DMS79 (cell line): Measurements from ENCODE around the gene B4GALT2.

Experiments used
- DNase-seq: peaks from one replicate; lab custom pipeline; 2025; lab: John Stamatoyannopoulos, UW

B4GALT2 gene

DNA sequence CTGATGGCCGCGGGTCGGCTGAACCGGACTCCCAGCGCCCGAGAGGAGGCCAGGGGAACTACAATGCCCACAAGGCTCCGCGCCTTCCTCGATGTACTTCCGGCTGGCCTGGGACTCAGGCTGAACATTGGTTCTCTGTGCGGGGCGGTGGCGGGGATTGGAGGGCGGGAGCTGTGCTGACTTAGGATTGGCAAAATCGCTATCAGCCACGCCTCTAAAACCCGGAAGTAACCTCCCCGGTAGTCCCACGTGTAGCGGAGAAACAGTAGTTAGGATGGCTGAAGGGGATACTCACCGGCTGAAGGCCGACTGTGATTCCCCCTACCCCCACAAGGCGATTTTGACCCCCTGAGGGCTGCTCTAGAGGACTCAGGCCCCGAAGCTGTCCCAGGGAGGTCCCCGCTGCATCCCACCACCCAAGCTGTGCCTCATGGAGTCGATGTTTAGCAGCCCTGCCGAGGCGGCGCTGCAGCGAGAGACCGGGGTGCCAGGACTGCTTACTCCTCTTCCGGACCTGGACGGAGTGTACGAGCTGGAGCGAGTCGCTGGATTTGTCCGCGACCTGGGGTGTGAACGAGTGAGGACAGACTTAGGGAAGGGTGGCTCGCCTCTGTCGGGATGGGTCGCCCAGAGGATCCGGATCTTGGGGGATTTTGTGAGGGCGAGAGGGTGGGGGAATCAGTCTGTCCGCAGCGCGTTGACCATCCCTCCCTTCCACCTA lies 9.1 kb upstream of the B4GALT2 start, which contains the start of gene DPH2:
DPH2 (plus strand) TSS at position 265 of the 721 bp plus-strand sequence; CDS start at position 431, 166 bp downstream.
- peak; percentile 96 for DNase-seq

DNA sequence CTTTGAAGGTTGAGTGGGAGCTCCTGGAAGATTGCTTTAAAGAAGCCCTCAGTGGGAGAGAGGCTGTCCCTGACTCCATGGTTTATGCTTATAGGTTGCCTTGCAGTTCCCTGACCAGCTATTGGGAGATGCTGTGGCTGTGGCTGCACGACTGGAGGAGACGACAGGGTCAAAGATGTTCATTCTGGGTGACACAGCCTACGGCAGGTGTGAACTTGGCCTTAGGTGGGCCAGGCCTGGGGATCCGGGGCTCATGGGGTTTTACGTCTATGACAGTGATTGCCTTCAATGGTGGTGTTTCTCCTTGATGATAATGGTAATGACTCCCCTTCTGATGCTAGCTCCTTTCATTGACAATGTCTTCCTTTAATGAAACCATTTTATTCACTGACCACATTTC lies 8.5 kb upstream of the B4GALT2 start:
- DNase-seq = no peak

DNA sequence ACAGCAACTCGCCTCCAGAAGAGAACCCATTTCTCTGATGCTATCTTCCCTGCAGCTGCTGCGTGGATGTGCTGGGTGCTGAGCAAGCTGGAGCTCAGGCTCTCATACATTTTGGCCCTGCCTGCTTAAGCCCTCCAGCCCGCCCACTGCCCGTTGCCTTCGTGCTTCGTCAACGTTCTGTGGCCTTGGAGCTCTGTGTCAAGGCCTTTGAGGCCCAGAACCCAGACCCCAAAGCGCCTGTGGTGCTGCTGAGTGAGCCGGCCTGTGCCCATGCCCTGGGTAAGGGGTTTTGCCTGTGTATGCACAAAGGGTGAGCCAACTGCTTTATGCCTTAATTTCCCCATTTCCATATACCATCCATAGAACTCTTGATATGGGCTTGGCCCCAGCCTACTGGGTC lies 8.1 kb upstream of the B4GALT2 start:
- no peak for DNase-seq

DNA sequence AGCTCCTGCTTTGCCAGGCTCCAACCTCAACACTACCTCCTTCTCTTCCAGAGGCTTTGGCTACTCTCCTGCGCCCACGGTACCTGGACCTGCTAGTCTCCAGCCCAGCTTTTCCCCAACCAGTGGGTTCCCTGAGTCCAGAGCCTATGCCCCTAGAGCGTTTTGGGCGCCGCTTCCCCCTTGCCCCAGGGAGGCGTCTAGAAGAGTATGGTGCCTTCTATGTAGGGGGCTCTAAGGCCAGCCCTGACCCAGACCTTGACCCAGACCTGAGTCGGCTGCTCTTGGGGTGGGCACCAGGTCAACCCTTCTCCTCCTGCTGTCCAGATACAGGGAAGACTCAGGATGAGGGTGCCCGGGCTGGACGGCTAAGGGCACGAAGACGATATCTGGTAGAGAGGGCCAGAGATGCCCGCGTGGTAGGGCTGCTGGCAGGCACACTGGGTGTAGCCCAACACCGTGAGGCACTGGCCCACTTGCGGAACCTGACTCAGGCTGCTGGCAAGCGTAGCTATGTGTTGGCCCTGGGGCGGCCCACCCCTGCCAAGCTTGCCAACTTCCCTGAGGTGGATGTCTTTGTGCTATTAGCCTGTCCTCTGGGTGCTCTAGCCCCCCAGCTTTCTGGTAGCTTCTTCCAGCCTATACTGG lies 7.6 kb upstream of the B4GALT2 start:
- DNase-seq = no peak

DNA sequence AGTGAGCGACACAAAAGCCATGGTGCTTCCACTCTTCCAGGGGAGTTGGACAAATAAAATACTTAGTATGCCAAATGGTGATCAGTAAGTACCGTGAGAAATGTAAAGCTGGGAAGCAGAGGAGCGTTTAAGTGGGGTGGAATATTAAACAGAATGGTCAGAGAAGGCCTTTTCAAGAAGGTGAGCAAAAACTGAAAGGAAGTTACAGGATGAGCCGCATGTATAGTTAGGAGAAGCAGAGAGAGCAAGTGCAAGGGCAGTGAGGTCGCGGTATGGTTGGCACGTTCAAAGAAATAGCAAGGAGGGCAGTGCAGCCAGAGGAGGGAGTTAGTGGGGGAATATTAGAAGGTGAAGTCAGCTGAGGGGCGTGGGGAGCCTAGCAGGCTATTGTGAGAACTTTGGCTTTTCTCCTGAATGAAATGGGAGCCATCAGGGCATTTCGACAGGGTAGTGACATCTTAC lies 5.0 kb upstream of the B4GALT2 start:
- peak; percentile 57 for DNase-seq

DNA sequence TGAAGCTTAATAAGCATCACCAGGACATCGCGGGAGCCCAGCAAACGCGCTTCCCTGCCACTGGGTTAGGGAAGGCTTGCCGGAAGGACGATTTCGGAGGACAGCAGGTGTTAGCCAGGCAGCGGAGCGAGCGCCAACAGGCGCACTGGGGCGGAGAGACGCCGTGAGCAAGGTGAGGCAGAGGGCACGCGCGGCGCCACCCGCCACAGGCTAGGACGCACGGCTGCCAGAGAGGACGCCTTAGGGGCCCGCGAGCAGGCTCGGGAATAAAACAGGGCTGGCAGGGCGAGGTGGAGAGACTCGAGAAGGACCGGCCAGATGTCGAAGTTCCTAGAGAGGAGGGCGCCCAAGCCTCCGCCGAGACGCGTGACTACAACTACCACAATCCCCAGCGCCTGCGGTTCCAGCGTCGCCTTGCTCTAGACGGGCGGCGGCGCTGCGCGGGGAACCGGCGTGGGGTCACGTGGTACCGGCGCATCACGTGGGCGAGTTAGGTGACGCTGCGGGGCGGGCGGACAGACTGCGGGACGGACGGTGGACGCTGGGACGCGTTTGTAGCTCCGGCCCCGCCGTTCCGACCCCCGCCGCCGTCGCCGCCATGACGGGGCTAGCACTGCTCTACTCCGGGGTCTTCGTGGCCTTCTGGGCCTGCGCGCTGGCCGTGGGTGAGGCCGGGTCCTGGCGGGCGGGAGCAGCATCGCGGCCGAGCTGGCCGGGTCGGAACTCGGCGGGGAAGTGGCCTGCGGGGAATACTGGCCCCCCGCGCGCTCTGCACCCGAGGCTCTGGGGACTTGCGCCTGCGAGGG lies 4.4 kb upstream of the B4GALT2 start, which contains the start of gene ATP6V0B:
ATP6V0B (plus strand) TSS at position 518 of the 806 bp plus-strand sequence; CDS start at position 599, 81 bp downstream.
- DNase-seq = peak; percentile 87

DNA sequence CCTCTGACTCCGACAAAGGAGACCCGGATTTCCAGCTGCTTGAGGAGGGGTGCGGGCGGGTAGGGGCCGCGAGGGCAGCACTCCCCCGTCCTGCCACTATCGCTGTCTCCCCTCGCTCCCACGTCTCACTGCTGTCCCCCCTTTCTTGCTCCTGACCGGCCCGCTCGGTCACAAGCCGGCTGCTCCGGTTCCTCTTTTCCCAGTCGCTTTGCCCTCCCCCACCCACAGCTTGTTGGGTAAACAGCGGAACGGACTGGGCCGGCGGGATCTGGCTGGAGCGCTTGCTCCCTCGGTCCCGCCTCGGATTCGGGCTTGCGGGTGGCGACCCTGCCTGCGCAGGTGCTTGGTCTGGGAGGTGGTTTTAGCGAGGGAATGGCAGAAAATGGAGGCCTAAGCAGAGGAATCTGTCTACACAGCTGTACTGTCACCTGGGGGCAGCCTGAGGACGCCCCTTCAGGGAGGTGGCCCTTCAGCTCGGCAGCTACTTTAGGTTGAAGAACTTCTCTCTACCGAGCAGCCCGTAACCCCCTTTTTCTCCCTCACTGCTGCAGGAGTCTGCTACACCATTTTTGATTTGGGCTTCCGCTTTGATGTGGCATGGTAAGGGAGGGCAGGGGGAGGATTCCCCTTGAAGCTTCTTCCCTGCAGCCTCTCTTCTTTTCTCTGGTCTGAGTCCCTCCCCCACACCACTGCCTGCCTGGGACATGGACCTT lies 3.6 kb upstream of the B4GALT2 start:
- DNase-seq = no peak

DNA sequence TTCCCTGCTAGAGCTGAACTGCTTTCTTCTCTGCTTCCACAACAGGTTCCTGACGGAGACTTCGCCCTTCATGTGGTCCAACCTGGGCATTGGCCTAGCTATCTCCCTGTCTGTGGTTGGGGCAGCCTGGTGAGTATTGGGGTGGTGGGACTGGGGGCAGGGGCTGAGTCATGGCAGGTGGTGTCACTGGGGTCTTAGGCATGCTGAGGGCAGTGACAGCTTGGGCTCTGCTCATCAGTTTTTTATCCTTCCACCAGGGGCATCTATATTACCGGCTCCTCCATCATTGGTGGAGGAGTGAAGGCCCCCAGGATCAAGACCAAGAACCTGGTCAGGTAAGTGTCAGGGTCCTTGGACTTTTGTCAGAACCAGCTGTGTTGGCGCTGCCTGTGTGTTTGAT lies 3.0 kb upstream of the B4GALT2 start:
- DNase-seq = no peak

DNA sequence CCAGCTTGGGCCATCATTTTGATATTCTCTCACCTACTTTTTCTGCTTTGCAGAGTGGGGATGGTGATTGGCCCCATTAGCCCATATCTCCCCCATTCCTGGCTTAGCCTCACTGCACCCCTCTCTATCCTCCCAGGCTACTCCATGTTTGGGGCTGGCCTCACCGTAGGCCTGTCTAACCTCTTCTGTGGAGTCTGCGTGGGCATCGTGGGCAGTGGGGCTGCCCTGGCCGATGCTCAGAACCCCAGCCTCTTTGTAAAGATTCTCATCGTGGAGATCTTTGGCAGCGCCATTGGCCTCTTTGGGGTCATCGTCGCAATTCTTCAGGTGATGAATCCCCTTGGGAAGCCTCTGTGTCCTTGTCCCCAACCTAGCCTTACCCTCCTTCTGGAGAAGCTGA lies 2.1 kb upstream of the B4GALT2 start:
- no peak for DNase-seq

DNA sequence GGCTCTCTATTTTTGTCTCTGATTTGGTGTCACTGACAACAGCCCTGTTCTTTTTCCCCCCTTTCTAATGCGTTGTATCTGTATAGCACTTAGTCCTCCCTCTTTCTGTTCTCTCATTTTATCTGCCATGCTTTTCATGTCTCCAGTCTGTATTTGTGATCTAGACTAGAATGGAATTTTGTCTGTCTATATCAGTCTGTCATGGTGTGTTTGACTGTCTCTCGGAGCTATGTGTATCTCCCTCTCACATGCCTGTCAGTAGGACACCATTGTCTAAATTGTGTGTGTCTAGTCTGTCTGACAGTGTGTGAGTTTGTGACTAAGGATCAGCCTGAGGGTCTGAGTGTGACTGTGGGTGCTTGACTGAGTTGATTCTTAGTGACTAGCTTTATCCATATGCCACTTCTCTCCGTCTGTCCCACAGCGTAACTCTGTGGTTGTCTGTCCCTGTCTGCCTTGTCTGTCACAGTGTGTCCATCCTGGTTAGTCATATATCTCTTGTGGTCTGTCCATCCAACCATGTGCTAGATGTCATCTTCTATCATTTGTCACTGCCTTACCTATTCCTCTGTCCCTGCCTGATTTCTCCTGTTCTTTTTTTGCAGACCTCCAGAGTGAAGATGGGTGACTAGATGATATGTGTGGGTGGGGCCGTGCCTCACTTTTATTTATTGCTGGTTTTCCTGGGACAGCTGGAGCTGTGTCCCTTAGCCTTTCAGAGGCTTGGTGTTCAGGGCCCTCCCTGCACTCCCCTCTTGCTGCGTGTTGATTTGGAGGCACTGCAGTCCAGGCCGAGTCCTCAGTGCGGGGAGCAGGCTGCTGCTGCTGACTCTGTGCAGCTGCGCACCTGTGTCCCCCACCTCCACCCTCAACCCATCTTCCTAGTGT lies 1.4 kb upstream of the B4GALT2 start:
- no peak for DNase-seq

DNA sequence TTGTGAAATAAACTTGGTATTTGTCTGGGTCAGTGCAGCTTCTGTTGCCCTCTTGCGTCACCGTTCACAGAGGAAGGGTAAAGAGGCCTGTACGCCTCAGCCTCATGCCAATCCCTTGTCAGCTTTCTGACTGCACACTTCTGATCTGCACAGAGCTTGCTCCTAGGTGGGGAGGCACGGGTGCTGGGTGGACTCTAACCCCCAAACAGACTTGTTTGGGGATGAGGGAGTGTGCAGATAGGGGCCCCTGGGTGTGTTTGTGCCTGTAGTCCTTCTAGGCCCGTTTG lies 803 bp upstream of the B4GALT2 start:
- no peak for DNase-seq

DNA sequence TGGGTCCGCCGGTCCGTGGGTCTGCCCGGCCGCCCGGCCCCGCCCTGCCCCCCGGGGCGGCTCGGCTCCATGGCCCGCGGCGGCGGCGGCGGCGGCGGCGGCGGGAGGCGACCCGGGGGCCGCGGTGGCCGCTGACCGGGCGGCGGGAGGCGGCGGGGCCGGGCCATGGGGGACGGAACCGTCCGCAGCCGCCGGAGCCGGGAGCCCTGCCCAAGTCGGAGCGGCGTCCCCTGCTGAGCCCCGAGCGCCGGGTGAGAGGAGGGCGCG lies 184 bp downstream of the B4GALT2 start:
- no peak for DNase-seq

DNA sequence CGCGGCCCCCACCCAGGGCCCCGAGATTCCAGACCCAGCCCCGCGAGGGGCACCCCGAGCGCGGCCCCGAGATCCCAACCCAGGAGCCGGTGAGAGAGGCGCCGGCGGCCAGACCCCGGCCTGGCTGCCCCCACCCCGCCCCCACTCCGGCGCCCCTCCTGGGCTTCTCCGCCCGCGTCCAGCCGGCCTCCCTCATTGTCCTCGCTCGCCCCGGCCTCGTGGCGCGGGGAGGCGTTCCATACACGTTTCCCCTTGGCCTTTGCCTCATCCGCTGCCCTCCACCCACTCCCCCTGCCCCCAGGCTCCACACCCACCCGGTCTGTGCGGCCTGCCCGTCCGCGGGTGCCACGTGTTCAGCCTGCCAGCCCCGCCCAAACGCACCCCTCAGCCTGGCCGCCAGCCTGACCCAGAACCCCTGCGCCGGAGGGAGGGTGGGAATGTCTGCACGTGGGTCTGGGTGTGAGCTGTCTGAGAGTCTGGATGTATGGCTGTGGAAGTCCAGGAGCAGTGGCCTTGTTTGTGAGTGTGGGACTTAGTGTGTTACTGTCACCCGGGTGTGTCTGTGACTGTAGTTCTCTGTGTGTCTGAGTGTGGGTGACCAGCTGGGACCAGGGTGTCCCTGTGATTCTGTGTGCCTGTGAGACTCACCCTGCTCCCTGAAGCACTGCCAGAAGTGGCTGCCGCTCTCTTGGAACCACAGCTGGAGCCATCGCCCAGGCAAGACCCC lies 681 bp downstream of the B4GALT2 start:
- DNase-seq = no peak

DNA sequence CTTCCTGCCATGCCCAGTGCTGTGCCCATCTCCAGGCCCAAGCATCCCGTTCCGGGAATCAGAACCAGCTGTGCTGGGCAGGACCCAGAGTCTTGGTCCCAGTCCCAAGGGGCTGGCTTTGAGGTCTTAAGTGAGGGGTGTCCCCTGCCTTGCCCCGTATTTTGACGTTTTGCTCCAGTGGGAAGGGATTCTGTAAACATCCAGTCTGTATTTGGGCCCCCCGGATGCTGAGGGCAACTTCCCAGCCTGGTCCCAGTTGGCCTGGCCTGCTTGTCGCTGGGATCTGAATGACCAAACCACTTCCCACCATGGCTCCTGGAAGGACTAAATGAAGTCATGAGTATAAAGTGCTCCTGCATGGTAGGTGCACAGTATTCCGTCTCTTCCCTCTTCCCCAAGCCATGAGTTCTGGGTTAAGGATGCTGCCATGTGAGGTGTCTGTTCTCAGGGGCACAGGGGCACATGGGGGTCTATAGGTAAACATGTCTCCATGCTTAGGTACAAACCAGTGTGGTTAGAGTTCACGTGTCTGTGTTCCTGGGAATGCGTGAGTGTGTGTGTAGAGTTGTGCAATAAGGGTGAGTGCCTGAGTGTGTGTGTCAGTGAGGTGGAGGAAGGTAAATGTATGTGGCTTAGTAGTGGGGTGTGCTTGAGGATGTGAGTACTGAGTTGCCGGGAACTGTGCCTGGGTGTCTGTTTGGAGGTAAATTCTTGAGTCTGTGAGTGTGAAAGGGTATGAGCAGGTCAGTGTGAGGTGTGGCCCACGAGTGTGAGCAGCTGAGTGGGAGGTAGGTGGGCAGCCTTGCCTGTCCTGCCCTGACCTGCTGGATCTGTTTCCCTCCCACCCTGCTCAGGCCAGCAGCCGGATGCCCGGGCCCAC lies 1.5 kb downstream of the B4GALT2 start:
- no peak for DNase-seq

DNA sequence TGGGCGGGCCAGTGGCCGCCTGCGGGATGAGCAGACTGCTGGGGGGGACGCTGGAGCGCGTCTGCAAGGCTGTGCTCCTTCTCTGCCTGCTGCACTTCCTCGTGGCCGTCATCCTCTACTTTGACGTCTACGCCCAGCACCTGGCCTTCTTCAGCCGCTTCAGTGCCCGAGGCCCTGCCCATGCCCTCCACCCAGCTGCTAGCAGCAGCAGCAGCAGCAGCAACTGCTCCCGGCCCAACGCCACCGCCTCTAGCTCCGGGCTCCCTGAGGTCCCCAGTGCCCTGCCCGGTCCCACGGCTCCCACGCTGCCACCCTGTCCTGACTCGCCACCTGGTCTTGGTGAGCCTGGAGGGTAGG lies 2.1 kb downstream of the B4GALT2 start:
- DNase-seq = no peak

DNA sequence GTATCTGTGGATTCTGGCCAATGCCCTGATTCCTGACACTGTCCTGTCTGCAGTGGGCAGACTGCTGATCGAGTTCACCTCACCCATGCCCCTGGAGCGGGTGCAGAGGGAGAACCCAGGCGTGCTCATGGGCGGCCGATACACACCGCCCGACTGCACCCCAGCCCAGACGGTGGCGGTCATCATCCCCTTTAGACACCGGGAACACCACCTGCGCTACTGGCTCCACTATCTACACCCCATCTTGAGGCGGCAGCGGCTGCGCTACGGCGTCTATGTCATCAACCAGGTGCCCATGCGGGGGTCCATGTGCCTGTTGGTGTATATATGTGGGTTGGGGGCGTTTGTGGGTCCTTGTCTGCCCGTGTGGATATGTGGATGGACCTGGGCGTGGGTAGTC lies 2.6 kb downstream of the B4GALT2 start:
- no peak for DNase-seq

DNA sequence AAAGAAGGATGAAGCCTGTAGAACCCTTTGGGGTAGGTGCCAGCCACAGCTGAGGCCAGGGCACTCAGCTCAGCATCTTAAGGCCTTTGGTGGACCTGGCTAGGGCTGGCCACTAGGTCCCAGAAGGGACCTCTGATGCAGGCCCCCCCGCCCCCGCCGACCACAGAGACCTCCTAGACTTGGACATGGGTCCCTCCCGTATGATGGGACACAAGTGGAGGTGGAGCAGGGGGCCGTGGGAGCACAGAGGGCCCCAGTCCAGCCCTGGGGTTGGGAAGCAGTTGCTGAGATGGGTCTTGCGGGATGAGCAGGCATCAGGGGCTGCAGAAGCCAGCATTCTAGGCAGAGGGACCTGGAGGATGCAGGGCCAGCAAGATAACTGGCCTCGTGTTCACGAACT lies 3.2 kb downstream of the B4GALT2 start:
- DNase-seq = no peak

DNA sequence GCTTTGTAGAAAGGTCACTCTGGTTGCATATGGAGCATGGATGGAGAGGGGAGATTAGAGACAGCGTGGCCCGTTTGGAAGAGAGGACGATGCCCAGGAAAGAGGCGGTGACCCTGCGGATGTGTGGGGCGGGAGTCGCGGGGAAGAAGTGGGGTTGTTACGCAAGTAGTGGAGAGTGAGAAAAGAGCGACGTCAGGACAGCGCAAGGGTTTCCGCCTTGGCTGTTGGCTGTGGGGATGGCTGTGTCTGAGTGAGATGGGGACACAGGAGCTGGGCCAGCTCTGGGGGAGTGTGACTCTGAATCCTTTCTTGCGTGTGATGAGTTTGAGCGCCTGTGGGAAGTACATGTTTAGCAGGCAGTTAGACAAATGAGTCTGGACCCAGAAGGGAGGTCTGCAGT lies 3.8 kb downstream of the B4GALT2 start:
- DNase-seq = no peak

DNA sequence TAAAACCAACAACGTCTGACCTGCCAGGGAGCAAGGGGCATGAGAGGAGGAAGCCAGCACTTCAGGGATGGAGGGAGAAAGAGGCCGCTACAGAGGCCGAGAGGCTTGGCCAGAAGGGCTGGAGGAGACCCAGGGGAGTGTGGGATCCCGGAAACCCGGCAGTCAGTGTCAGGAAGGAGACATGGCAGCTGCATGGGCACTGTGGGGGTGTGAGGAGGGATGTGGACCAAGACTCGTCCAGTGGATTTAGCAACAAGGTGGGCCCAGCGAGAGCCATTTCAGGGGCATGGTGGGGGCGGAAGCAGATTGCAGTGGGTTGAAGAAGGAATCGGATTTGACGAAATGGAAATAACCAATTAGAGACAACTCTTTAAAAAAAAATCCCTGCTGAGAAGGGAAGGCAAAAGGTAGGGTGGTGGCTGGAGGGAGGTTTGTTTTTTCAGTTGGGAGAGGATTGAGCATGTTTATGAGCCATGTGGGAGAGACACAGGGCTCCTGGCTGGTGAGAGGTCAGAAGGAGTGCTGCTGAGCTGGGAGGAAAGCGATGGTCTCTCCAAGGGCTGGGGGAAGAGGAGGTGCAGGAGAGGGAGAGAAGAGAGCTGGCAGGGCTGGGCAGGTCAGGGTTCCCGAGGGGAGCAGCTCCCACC lies 4.4 kb downstream of the B4GALT2 start:
- no peak for DNase-seq
